Fibroblast of peridontal ligament (primary cell): ENCODE measurements around the gene OR5B12.
"Not testable (repeated sequence)": the region's sequence is repeated elsewhere in the genome, so short reads cannot be mapped to it uniquely, and the experiment has no call there.

Experiments
- DNase-seq: peaks from one replicate; pipeline ENCODE4 v3.0.0-alpha.2; 2010; ENCODE audit errors: extremely low read depth

OR5B12 gene

DNA sequence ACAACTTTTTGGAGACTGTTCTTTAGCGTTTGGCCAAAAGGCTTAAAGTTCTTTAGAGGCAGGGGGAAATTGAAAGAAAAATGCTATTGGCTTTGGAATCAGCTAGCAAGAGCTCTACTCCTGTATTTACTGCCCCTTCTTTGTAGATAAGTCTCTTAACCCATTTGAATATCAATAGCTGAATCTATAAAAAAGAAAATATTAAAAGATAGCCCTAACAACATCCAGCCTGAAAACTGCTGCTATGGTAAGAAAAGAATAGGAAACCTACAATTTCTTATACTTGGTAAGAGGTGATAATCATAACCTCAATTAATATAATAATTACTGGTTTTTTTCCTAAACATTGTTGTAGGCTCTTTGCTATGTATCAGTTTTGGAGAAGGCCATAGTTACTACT is at the start of gene OR5B12:
OR5B12 (minus strand) TSS at position 101 of the 400 bp plus-strand sequence. CDS start 2,085 bp downstream, outside the sequence.
- DNase-seq, result no peak

DNA sequence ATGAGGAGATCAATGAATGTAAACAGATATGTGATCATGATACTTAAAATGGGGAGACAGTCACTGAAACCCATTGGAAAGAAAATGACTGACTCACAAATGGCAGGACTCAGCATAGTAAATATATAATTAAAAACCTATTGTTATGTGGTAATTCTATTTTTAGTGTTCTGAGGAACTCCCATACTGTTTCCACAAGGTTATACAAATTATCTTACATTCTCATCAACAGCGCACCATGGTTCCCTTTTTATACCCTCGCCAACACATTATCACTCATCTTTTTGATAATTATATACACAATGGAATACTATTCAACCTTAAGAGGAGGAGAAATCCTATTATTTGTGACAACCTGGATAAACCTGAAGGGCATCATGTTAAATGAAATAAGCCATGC is 48.8 kb upstream of the OR5B12 start:
- DNase-seq, result no peak

DNA sequence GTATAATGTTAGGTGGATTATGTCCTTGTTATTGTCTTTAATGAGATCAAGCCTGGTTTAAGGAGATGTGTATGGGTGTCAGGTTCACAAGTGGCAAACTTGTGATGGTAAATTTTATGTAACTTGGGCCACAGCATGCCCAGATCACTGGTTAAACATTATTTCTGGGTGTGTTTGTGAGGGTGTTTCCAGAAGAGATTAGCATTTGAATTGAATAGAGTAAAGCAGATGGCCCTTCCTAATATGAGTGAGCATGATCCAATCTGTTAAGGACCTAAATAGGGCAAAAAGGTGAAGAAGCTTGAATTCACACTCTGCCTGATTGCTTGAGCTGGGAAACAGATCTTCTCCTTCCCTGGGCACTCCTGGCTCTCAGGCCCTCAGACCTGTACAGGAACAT is 45.1 kb upstream of the OR5B12 start:
- no peak for DNase-seq

GRCh38 chr11:58485961-58486360 is 43.9 kb upstream of the OR5B12 start:
- DNase-seq, result no peak

DNA sequence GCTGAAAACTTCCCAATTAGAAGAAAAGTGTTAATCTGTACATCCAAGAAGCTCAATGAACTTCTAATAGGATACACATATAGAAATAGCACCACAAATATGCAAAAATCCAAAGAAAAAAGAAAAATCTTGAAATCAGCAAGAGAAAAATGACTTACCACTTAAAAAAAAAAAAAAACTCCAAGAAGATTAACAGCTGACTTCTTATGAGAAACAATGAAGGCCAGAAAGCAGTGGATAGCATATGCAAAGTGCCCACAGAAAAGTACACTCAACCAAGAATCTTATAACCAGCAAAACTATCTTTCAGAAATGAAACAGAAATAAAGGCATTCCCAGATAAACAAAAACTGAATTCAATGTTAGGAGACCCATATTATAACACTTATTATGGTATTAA is 29.9 kb upstream of the OR5B12 start:
- DNase-seq, result no peak

DNA sequence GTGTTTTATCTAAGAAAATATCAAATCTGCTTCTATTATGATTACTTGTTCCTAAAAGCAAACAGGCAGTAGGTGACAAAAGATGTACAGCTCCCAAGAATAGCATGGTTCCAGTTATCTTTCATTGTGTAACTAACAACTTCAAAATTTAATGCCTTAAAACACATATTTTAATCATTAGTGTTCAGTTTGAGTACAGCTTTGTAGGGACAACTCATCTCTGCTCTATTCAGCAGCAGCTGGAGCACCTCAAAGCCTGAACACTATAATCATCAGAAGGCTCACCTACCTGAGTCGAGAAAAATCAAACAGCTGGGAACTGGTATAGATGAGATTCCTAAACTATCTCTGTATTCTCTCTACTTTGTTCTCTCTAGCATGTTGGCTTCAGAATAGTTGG is 24.3 kb upstream of the OR5B12 start:
- no peak for DNase-seq

- no peak for DNase-seq
Measured at GRCh38 chr11:58465690-58466089, 23.7 kb upstream of the OR5B12 start.

DNA sequence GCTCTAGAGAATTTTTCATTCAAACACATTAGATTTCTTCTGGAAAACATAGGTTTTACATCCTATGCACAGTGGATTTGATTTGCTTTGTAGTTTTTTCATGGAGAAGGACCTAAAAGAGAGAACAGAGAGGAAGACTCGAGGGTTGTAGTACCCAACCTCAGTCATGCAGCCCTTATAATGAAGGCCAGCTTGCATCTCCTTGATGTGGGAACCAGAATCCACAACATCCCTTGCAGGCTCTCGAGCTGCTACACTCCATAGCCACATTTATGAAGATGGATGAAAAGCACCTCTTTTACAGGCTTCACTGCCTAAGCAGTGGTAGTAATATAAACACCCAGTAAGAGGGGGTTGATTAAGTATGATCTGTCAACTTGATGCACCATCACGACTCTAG is 9.5 kb upstream of the OR5B12 start:
- DNase-seq, result no peak

DNA sequence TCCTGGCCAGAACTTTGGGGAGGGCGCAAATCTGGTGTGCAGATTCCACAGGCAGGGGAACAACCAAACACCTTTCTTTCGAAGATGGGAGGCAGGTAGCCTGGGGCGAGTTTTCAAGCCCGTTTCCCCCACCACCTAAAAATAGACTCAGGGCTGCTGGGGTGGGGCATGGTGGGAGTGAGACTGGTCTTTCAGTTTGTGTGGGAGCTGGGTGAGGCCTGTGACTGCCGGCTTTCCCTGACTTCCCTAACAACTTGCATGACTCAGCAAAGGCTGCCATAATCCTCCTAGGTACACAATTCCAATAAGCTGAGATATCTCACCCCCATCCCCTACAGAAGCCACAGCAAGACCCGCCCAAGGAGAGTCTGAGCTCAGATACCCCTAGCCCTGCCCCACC is 4.3 kb upstream of the OR5B12 start:
- no peak for DNase-seq

DNA sequence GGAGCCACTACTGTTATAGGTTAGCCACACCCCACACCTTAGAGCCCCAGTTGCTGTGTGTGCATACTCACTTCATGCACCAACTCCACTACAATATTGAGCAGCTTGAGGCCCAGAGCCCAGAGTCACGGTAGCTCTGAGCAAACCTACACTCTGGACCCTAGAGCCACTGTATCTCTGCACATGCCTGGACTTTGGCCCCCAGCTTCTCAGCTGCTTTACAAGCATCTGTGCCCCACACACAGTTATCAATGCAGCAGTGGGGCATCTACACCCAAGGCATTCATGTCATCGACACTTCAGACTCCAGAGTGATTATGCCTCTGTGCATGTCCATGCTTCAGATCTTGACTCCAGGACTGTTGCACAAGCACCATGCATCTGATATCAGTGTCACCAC is 2.3 kb upstream of the OR5B12 start:
- no peak for DNase-seq

GRCh38 chr11:58438486-58438885 is 3.5 kb downstream of the OR5B12 start:
- DNase-seq, result no peak

- no peak for DNase-seq
Measured at GRCh38 chr11:58434217-58434616, 7.8 kb downstream of the OR5B12 start.

DNA sequence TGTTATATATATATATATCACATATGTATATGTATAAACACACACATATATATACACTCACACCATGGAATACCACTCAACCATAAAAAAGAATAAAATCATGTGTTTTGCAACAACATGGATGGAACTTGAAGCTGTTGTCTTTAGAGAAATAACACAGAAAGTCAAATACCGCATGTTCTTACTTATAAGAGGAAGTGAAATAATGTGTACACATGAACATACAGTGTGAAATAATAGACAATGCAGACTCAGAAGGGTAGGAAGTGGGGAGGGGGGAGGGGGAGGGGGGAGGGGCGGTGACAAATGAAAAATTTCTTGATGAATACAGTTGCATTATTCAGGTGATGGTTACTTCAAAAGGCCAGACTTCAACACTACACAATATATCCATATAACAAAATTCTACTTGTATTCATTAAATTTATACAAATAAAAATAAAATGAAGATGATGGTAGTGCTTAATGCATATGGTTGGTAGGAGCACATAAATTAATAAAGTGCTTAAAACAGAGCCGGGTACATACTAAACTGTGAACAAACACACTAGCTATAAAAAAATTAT is 8.3 kb downstream of the OR5B12 start:
- no peak for DNase-seq

GRCh38 chr11:58429273-58429672 is 12.8 kb downstream of the OR5B12 start:
- no peak for DNase-seq

- DNase-seq, result no peak
Measured at GRCh38 chr11:58428021-58428420, 14.0 kb downstream of the OR5B12 start, which contains the start of gene OR5B2. Gene OR5B2, minus strand, starts transcription at chr11:58428121. Its CDS starts 4,860 bp downstream, at chr11:58423261.

DNA sequence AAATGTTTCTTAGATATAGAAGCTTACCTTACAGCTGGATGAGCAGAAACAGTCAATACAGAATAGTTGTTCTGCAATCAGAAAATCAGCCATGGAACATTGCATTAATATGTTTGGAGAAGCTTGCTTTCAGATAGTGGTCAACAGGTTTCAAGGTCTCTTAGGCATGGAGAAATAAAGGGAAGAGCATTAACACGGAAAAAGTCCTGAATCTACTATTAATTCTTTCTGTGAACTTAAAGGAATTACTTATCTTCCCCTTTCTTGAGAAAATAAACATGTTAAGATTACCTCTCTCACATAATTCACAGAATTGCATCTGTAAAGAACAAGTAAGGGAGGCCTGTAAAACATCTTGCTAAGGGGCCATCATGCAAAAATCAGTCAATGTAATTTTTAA is 35.3 kb downstream of the OR5B12 start, which contains the start of gene OR5B3:
OR5B3 (minus strand) TSS at position 101 of the 400 bp plus-strand sequence. CDS start 3,465 bp downstream, outside the sequence.
- DNase-seq, result no peak

GRCh38 chr11:58399622-58400021 is 42.4 kb downstream of the OR5B12 start:
- DNase-seq, result not testable (repeated sequence)

GRCh38 chr11:58395581-58395980 is 46.5 kb downstream of the OR5B12 start:
- no peak for DNase-seq

DNA sequence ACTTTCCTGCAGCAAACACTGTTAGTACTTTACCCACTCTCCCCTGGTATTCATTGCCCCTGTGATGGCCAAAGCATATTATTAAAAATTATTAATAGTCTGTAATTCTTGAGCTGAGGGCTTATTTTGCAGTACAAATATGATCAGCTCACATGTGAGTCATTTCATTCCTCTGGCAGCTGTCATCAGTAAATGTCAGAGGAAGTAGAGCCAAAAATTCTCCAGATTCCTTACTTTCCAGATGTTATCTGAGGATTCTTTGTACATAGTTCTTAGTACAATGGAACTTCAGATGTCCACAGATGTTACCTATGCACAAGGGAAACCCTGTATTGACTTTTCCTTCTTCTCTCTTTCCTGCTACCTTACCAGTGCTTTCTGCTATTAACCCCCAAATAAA is 47.8 kb downstream of the OR5B12 start:
- peak; percentile 37 for DNase-seq

- DNase-seq, result no peak
Measured at GRCh38 chr11:58392746-58393145, 49.3 kb downstream of the OR5B12 start.

DNA sequence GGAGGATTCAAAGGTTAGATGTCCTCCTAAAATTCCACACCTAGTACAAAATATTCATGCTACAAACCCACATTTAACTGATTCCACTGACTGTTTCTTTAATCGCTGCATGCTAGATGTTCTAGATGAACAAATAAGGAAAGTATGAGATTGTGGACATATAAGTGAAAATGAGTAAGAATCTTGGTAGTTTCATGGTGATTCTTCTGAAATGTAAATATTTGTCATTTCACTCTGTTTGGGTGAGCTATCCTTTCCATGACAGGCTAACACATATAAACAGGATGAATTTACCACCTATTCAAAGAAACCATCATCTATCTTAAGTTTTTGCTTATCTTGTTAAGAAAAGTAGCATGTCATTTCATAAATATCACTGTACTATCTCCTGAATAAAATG is 50.2 kb downstream of the OR5B12 start:
- peak; percentile 5 for DNase-seq

GRCh38 chr11:58390551-58391063 is 51.4 kb downstream of the OR5B12 start:
- DNase-seq, result no peak
